Measurements from ENCODE around the gene WSB2. TPM values are rescaled to one million over a fixed set of nuclear protein-coding genes. Genes with fewer than 3 reads are reported as not detected.

The WSB2 gene
- total RNA-seq, 1 experiment from 2014 or later, result 46.2 TPM

GRCh38 chr12:117994551-117995438 lies 66.2 kb downstream of the WSB2 start:
- no peaks in the 10 kb centered on the region for H3K27me3 ChIP-seq (ENCODE audit: insufficient read depth, low read depth)
- H3K9me3 ChIP-seq (ENCODE audit: insufficient read depth, low read depth), result no peaks in the 10 kb centered on the region
- ChIA-PET POLR2A (ENCODE audit: unreplicated experiment) (no interaction called here), CTCF (no interaction called here)
- H3K27ac ChIP-seq, result no peak overlapping the region
- no peaks in the 10 kb centered on the region for H3K4me1 ChIP-seq (replicated peaks; ENCODE audit: insufficient read depth)
- no peaks in the 10 kb centered on the region for H3F3A ChIP-seq (ENCODE audit: insufficient read depth, low read depth)
- intact Hi-C loops (cut with micrococcal nuclease; ENCODE audit: unreplicated experiment), result no loop called here
- H3K4me3 ChIP-seq, result no peak overlapping the region
- H3K9me2 ChIP-seq (ENCODE audit: insufficient read depth), result no peaks in the 10 kb centered on the region
- no peaks in the 10 kb centered on the region for H3K36me3 ChIP-seq (ENCODE audit: low read depth)
- H3K79me2 ChIP-seq (ENCODE audit: low read depth), result no peaks in the 10 kb centered on the region
- DNase-seq, result no peak
- no TSS peak for BruUV-seq (replicated peaks)
- H3K4me2 ChIP-seq, result no peak overlapping the region
- H4K20me1 ChIP-seq (ENCODE audit: insufficient read depth), result no peaks in the 10 kb centered on the region
- no peak for TF ChIP-seq EZH2 (IDR thresholded peaks at IDR 0.05; ENCODE audit: low read depth)
- no peak for TF ChIP-seq CTCF (conservative IDR thresholded peaks at IDR 0.05)
- H2AFZ ChIP-seq, result no peak overlapping the region

DNA sequence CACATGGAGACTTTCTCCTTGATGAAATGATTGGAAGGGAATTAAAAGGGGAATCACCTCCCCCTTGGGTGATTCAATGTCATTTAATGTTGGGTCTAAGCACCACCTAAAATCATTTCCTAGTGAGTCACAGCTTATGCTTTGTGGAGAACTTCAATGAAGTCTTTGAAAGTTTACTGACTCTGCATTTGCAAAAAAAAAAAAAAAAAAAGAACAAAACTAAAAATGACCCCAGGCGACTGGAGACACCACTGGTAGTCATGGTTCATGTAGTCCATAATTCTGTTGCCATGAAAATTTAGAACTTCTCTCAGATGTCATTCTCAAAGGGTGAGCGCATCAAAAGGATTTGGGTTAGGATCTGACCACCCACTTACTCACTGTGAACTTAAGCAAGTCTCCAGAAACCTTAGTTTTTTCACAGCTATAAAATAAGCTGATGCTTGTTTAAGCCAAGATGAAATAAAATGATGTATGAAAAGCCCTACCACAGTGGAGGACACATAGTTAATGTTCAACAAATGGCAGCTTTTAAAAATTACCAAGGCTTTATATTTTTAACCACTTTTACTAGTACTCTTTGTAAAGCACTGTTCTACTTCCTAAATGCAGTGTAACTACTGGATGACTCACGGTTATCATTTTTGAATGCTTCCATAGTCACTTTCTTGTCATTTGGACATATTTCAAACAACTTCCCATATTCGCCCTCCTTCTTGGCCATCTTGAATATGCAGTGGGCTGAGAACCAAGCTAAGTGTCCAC lies 74.1 kb downstream of the WSB2 start:
- peak overlapping the region; percentile 59; the same call in 1 of the 2 replicates for H2AFZ ChIP-seq
- POLR2A ChIA-PET (ENCODE audit: unreplicated experiment), result interaction anchor here (0.6 kb wide), 2 partner anchors 1194 to 1422 kb away, joined by 27 to 46 read pairs; no protein-coding TSS in a partner anchor
- CTCF ChIA-PET, result no interaction called here
- BruUV-seq (replicated peaks), result no TSS peak
- no peaks in the 10 kb centered on the region for H3K79me2 ChIP-seq (ENCODE audit: low read depth)
- TF ChIP-seq EZH2 (IDR thresholded peaks at IDR 0.05; ENCODE audit: low read depth) (no peak), CTCF (conservative IDR thresholded peaks at IDR 0.05) (no peak)
- H3K27me3 ChIP-seq (ENCODE audit: insufficient read depth, low read depth), result no peaks in the 10 kb centered on the region
- H3K4me1 ChIP-seq (replicated peaks; ENCODE audit: insufficient read depth), result peaks cover 21% of the 10 kb centered on the region
- peaks cover 35% of the 10 kb centered on the region for H3F3A ChIP-seq (ENCODE audit: insufficient read depth, low read depth)
- no peaks in the 10 kb centered on the region for H3K9me3 ChIP-seq (ENCODE audit: insufficient read depth, low read depth)
- H3K9me2 ChIP-seq (ENCODE audit: insufficient read depth), result no peaks in the 10 kb centered on the region
- peak overlapping the region; percentile 82 for H3K27ac ChIP-seq
- peak; percentile 3 to 89 for DNase-seq
- H4K20me1 ChIP-seq (ENCODE audit: insufficient read depth), result no peaks in the 10 kb centered on the region
- intact Hi-C loops (cut with micrococcal nuclease; ENCODE audit: unreplicated experiment), result no loop called here
- no peaks in the 10 kb centered on the region for H3K36me3 ChIP-seq (ENCODE audit: low read depth)
- H3K4me2 ChIP-seq, result peak overlapping the region; percentile 56
- H3K4me3 ChIP-seq, result peak overlapping the region; percentile 26; the same call in 1 of the 2 replicates

- no peak overlapping the region for H2AFZ ChIP-seq
- H3F3A ChIP-seq (ENCODE audit: insufficient read depth, low read depth), result peaks cover 35% of the 10 kb centered on the region
- peak in 1 of 2 experiments; percentile 40 for DNase-seq
- no peaks in the 10 kb centered on the region for H4K20me1 ChIP-seq (ENCODE audit: insufficient read depth)
- H3K27ac ChIP-seq, result no peak overlapping the region
- H3K4me2 ChIP-seq, result no peak overlapping the region
- BruUV-seq (replicated peaks), result no TSS peak
- ChIA-PET CTCF (interaction anchor here (0.6 kb wide), 1 partner anchor 16 kb away, joined by 7 read pairs; the partner anchor contains the start of gene KSR2), POLR2A (ENCODE audit: unreplicated experiment) (no interaction called here)
- peaks cover 21% of the 10 kb centered on the region for H3K4me1 ChIP-seq (replicated peaks; ENCODE audit: insufficient read depth)
- H3K4me3 ChIP-seq, result no peak overlapping the region
- no peaks in the 10 kb centered on the region for H3K79me2 ChIP-seq (ENCODE audit: low read depth)
- no peak for TF ChIP-seq EZH2 (IDR thresholded peaks at IDR 0.05; ENCODE audit: low read depth)
- TF ChIP-seq CTCF (conservative IDR thresholded peaks at IDR 0.05), result no peak
- H3K27me3 ChIP-seq (ENCODE audit: insufficient read depth, low read depth), result no peaks in the 10 kb centered on the region
- intact Hi-C loops (cut with micrococcal nuclease; ENCODE audit: unreplicated experiment), result no loop called here
- no peaks in the 10 kb centered on the region for H3K36me3 ChIP-seq (ENCODE audit: low read depth)
- H3K9me3 ChIP-seq (ENCODE audit: insufficient read depth, low read depth), result no peaks in the 10 kb centered on the region
- no peaks in the 10 kb centered on the region for H3K9me2 ChIP-seq (ENCODE audit: insufficient read depth)
Observed at GRCh38 chr12:117985182-117985581, 75.8 kb downstream of the WSB2 start.

Other genes with a start within 250 kb of the WSB2 start
- 1.0 and 2.0 TPM in 2 replicates for gene KSR2, start 92.2 kb downstream of the WSB2 start, total RNA-seq (2021)
- gene RFC5, start 44.5 kb downstream of the WSB2 start, total RNA-seq (2021), result 30.3 and 34.7 TPM in 2 replicates
- 45.7 and 49.1 TPM in 2 replicates for gene VSIG10, start 42.8 kb upstream of the WSB2 start, total RNA-seq (2021)
- gene PEBP1, start 74.9 kb upstream of the WSB2 start, total RNA-seq (2021), result 188 and 189 TPM in 2 replicates